Measurements from ENCODE around the gene ALDOB. TPM values are rescaled to one million over a fixed set of nuclear protein-coding genes. Genes with fewer than 3 reads are reported as not detected.

The ALDOB gene
- total and polyA plus RNA-seq, 2 of the 13 experiments (the other 11 are each of a cell fraction or from before 2014, with no cell fraction given), result 0.29 to 0.97 TPM

DNA sequence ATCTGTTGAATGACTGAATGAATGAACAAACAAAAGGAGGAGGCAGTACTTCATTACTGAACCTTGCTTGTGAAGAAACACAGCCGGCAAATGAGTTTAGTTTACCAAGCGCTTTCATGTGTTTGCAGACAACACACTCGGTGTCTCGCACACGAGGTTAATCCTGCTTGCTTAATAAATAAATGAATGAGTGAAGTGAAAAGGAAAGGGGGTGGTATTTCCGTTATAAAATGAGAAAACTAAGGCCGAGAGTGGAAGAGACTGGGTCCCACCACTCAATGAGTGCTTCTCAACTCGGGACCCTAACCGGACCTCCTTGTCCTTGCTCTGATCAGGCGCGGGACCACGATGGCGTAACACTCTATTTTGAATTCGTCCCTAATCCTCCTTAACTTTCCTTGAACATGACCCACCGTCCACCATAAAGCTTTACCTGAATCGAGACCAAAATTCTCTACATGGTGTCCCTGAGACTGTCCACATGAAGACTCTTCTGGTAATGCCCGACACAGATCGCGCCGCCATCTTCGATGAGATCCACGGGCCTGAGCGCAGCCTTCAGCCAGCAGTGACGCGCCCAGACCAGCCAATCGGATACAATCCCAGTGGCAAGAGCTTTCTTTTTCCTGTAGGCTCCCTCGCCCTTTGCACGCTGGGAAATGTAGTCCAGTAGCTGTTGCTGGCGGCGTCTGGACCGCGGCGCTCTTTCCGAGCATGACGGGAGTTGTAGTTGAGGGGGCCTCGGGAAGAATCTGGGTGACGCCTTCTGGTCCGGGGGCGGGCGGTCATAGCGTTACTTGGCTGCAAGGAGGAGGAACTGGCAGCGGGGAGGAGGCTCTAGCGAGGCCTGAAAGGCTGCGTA lies 37.3 kb downstream of the ALDOB start, which contains the start of the genes MRPL50 and ZNF189 (continued):
- TF ChIP-seq, protein P1, sequence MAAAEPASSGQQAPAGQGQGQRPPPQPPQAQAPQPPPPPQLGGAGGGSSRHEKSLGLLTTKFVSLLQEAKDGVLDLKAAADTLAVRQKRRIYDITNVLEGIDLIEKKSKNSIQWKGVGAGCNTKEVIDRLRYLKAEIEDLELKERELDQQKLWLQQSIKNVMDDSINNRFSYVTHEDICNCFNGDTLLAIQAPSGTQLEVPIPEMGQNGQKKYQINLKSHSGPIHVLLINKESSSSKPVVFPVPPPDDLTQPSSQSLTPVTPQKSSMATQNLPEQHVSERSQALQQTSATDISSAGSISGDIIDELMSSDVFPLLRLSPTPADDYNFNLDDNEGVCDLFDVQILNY (CRISPR knock-in tag; conservative IDR thresholded peaks at IDR 0.05), result no peak; the same call in 1 of the 2 replicates
- TF ChIP-seq, protein P2, sequence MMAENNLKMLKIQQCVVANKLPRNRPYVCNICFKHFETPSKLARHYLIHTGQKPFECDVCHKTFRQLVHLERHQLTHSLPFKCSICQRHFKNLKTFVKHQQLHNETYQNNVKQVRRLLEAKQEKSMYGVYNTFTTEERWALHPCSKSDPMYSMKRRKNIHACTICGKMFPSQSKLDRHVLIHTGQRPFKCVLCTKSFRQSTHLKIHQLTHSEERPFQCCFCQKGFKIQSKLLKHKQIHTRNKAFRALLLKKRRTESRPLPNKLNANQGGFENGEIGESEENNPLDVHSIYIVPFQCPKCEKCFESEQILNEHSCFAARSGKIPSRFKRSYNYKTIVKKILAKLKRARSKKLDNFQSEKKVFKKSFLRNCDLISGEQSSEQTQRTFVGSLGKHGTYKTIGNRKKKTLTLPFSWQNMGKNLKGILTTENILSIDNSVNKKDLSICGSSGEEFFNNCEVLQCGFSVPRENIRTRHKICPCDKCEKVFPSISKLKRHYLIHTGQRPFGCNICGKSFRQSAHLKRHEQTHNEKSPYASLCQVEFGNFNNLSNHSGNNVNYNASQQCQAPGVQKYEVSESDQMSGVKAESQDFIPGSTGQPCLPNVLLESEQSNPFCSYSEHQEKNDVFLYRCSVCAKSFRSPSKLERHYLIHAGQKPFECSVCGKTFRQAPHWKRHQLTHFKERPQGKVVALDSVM (CRISPR knock-in tag; IDR thresholded peaks at IDR 0.05), result peak; percentile 39; the same call in 1 of the 2 replicates
- peak; percentile 37; the same call in 1 of the 2 replicates for TF ChIP-seq ETV5 (CRISPR knock-in tag; IDR thresholded peaks at IDR 0.05; ENCODE audit: borderline replicate concordance)
- TF ChIP-seq NFATC3 (CRISPR knock-in tag; IDR thresholded peaks at IDR 0.05), result no peak
- TF ChIP-seq, protein P3, sequence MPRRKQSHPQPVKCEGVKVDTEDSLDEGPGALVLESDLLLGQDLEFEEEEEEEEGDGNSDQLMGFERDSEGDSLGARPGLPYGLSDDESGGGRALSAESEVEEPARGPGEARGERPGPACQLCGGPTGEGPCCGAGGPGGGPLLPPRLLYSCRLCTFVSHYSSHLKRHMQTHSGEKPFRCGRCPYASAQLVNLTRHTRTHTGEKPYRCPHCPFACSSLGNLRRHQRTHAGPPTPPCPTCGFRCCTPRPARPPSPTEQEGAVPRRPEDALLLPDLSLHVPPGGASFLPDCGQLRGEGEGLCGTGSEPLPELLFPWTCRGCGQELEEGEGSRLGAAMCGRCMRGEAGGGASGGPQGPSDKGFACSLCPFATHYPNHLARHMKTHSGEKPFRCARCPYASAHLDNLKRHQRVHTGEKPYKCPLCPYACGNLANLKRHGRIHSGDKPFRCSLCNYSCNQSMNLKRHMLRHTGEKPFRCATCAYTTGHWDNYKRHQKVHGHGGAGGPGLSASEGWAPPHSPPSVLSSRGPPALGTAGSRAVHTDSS (CRISPR knock-in tag; conservative IDR thresholded peaks at IDR 0.05), result no peak
- TF ChIP-seq PHF8 (CRISPR knock-in tag; IDR thresholded peaks at IDR 0.05), result peak; percentile 82
- TF ChIP-seq MXD4 (CRISPR knock-in tag; IDR thresholded peaks at IDR 0.05), result peak; percentile 88
- TF ChIP-seq, protein P4, sequence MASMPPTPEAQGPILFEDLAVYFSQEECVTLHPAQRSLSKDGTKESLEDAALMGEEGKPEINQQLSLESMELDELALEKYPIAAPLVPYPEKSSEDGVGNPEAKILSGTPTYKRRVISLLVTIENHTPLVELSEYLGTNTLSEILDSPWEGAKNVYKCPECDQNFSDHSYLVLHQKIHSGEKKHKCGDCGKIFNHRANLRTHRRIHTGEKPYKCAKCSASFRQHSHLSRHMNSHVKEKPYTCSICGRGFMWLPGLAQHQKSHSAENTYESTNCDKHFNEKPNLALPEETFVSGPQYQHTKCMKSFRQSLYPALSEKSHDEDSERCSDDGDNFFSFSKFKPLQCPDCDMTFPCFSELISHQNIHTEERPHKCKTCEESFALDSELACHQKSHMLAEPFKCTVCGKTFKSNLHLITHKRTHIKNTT (CRISPR knock-in tag; IDR thresholded peaks at IDR 0.05), result no peak
- TF ChIP-seq NFIB (CRISPR knock-in tag; IDR thresholded peaks at IDR 0.05; ENCODE audit: borderline replicate concordance), result no peak
- TF ChIP-seq ZSCAN30 (CRISPR knock-in tag; IDR thresholded peaks at IDR 0.05), result peak; percentile 33; the same call in 1 of the 2 replicates
- TF ChIP-seq ZNF75D (CRISPR knock-in tag; IDR thresholded peaks at IDR 0.05; ENCODE audit: borderline replicate concordance), result no peak
- TF ChIP-seq SNRNP70 (IDR thresholded peaks at IDR 0.05; ENCODE audit: low read depth, low read length), result no peak
- peak; percentile 44; the same call in 1 of the 2 replicates for TF ChIP-seq KDM5B (CRISPR knock-in tag; IDR thresholded peaks at IDR 0.05; ENCODE audit: borderline replicate concordance)
- TF ChIP-seq, protein P5, sequence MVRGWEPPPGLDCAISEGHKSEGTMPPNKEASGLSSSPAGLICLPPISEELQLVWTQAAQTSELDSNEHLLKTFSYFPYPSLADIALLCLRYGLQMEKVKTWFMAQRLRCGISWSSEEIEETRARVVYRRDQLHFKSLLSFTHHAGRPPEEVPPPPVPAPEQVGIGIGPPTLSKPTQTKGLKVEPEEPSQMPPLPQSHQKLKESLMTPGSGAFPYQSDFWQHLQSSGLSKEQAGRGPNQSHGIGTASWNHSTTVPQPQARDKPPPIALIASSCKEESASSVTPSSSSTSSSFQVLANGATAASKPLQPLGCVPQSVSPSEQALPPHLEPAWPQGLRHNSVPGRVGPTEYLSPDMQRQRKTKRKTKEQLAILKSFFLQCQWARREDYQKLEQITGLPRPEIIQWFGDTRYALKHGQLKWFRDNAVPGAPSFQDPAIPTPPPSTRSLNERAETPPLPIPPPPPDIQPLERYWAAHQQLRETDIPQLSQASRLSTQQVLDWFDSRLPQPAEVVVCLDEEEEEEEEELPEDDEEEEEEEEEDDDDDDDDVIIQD (CRISPR knock-in tag; IDR thresholded peaks at IDR 0.05; ENCODE audit: low read depth), result peak; percentile 89
- no peak for TF ChIP-seq ZNF331 (CRISPR knock-in tag; IDR thresholded peaks at IDR 0.05)
- TF ChIP-seq, protein P6, sequence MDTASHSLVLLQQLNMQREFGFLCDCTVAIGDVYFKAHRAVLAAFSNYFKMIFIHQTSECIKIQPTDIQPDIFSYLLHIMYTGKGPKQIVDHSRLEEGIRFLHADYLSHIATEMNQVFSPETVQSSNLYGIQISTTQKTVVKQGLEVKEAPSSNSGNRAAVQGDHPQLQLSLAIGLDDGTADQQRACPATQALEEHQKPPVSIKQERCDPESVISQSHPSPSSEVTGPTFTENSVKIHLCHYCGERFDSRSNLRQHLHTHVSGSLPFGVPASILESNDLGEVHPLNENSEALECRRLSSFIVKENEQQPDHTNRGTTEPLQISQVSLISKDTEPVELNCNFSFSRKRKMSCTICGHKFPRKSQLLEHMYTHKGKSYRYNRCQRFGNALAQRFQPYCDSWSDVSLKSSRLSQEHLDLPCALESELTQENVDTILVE (CRISPR knock-in tag; IDR thresholded peaks at IDR 0.05), result peak; percentile 51; the same call in 1 of the 2 replicates
- TF ChIP-seq, protein P7, sequence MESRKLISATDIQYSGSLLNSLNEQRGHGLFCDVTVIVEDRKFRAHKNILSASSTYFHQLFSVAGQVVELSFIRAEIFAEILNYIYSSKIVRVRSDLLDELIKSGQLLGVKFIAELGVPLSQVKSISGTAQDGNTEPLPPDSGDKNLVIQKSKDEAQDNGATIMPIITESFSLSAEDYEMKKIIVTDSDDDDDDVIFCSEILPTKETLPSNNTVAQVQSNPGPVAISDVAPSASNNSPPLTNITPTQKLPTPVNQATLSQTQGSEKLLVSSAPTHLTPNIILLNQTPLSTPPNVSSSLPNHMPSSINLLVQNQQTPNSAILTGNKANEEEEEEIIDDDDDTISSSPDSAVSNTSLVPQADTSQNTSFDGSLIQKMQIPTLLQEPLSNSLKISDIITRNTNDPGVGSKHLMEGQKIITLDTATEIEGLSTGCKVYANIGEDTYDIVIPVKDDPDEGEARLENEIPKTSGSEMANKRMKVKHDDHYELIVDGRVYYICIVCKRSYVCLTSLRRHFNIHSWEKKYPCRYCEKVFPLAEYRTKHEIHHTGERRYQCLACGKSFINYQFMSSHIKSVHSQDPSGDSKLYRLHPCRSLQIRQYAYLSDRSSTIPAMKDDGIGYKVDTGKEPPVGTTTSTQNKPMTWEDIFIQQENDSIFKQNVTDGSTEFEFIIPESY (CRISPR knock-in tag; IDR thresholded peaks at IDR 0.05), result no peak; the same call in 1 of the 2 replicates
